Breast epithelium (tissue), 3 donors: ENCODE measurements around the gene NUP205.

Experiments
- POLR2A ChIP-seq: fragments of 450-650 bp; IDR thresholded peaks from one replicate; pipeline ENCODE4 v1.6.1; 2016; ENCODE audit warnings: antibody characterized with exemption, mild to moderate bottlenecking, moderate library complexity
- POLR2AphosphoS5 ChIP-seq, 3 donors: sonication (generic); formaldehyde crosslinking; IDR thresholded peaks; one replicate each; pipeline ENCODE4 v1.6.1; 2017; ENCODE audit warnings: antibody characterized with exemption in 3 of 3
- TF ChIP-seq, protein P1 (sequence below), 3 donors: fragments of 450-650 bp; IDR thresholded peaks; one replicate each; pipeline ENCODE4 v1.5.1; 2016 to 2017; ENCODE audit warnings: antibody characterized with exemption in 3 of 3, mild to moderate bottlenecking in 3 of 3, moderate library complexity in 3 of 3

DNA sequence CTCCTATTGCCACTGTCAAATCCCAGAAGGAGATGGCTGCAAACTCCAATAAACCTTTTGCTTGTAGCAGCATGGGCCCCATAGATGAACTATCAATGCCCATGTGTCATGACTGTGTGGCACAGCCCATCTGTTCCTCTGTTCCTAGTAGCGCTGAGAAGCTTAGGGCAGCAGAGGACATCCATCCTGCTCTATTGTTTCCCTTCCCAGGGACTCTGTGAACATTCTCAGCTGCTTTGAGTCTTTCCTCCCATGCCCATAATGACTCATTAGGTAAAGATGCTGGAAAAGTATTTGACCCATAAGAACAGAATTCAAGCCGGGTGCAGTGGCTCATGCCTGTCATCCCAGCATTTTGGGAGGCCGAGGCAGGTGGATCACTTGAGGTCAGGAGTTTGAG is 132.8 kb downstream of the NUP205 start:
- TF ChIP-seq, protein P1, sequence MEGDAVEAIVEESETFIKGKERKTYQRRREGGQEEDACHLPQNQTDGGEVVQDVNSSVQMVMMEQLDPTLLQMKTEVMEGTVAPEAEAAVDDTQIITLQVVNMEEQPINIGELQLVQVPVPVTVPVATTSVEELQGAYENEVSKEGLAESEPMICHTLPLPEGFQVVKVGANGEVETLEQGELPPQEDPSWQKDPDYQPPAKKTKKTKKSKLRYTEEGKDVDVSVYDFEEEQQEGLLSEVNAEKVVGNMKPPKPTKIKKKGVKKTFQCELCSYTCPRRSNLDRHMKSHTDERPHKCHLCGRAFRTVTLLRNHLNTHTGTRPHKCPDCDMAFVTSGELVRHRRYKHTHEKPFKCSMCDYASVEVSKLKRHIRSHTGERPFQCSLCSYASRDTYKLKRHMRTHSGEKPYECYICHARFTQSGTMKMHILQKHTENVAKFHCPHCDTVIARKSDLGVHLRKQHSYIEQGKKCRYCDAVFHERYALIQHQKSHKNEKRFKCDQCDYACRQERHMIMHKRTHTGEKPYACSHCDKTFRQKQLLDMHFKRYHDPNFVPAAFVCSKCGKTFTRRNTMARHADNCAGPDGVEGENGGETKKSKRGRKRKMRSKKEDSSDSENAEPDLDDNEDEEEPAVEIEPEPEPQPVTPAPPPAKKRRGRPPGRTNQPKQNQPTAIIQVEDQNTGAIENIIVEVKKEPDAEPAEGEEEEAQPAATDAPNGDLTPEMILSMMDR (IDR thresholded peaks at IDR 0.05) = no peak
- TF ChIP-seq POLR2A (no peak), POLR2AphosphoS5 (IDR thresholded peaks at IDR 0.05) (no peak)
